Ectodermal cell (in vitro differentiated cells): ENCODE results near the gene ABCB6.

Experiments
- H3K27ac ChIP-seq: 2 replicates; pipeline ENCODE4 v1.7.0; 2013; ENCODE audit warnings: mild to moderate bottlenecking, low read depth, low read length; ENCODE audit not compliant: insufficient read depth, poor library complexity, severe bottlenecking
- H3K27me3 ChIP-seq: 2 replicates; pipeline ENCODE4 v1.7.0; 2013; ENCODE audit warnings: mild to moderate bottlenecking, low read length; ENCODE audit not compliant: insufficient read depth, control insufficient read depth, poor library complexity, severe bottlenecking
- H3K36me3 ChIP-seq: one replicate; pipeline ENCODE4 v1.7.0; 2013; ENCODE audit warnings: low read length; ENCODE audit not compliant: control insufficient read depth, insufficient read depth
- H3K4me1 ChIP-seq: one replicate; pipeline ENCODE4 v1.7.0; 2013; ENCODE audit warnings: low read length; ENCODE audit not compliant: control insufficient read depth, insufficient read depth
- H3K4me3 ChIP-seq: 2 replicates; pipeline ENCODE4 v1.7.0; 2013; ENCODE audit warnings: low read depth, low read length, control low read depth; ENCODE audit not compliant: insufficient read depth
- H3K9me3 ChIP-seq: 2 replicates; pipeline ENCODE4 v1.7.0; 2013; ENCODE audit warnings: mild to moderate bottlenecking, low read length, moderate library complexity; ENCODE audit not compliant: control insufficient read depth
- WGBS, 2 experiments: methylation state at CpG; one replicate each; pipeline ENCODE4 v1.1.7; 2013; ENCODE audit warnings: missing lambda C conversion rate in 2 of 2; 5-methylcytosine and 5-hydroxymethylcytosine counted together

ABCB6 gene

DNA sequence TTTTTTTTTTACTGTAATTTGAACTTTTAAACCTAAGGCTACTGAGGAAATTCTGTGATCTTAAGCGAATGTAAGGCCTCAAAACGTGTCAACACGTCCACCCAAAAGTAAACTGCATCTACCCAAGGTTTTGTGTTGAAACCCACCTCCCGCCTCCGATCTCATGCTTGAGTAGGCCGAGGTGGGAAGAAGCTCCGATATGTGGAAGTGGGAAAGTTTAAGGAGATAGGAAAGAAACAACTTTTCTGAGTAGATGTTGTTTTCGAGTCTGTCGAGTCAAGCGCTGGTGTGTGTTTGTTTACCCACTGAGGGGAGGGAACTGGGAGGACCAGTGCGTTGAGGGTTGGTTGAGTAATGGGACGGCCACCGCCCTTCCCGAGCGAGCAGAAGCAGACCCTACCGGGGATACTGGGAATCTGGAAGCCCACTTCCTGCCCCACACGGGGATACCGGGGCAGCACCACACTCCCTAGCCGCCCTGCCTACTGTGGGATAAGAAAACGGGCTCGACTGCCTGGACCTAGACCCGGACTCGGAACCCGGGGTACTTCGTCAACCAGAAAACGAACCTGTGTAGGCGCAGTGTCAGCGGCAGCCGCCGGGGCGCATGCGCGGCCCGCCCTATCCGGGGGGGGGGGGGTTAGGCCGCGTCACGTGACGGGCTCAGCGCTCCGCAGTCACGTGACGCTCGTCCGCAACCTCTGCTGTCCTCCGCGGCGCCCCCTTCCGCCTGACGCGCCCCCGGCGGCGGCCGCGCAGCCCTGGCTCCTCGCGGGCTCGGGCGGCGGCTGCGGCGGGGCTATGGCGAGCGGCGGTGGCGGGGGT is 41.0 kb downstream of the ABCB6 start, which contains the start of gene RETREG2:
Gene RETREG2, plus strand, starts transcription at position 724 of the 825 bp plus-strand sequence. Its CDS starts 78 bp downstream, at position 802.
- Histone ChIP-seq H3K27me3 (no peaks in the 10 kb centered on the region), H3K27ac (peak within 1 kb of the TSS; percentile 67), H3K36me3 (peaks cover 32% of the 10 kb centered on the region), H3K4me3 (peak within 1 kb of the TSS; percentile 88), H3K4me1 (peaks cover 15% of the 10 kb centered on the region), H3K9me3 (no peaks in the 10 kb centered on the region)
- WGBS, 2 experiments, result 0 to 1% methylated on average over 67 of the region's 67 CpGs

GRCh38 chr2:219176818-219177551 is 41.8 kb downstream of the ABCB6 start, which contains the start of gene CNPPD1:
Gene CNPPD1, minus strand, starts transcription at chr2:219176925. Its CDS starts 97 bp downstream, at chr2:219176828.
- peak within 1 kb of the TSS; percentile 88 for H3K4me3 ChIP-seq
- H3K27ac ChIP-seq, result peak within 1 kb of the TSS; percentile 67
- peaks cover 24% of the 10 kb centered on the region for H3K36me3 ChIP-seq
- H3K27me3 ChIP-seq, result no peaks in the 10 kb centered on the region
- H3K4me1 ChIP-seq, result peaks cover 15% of the 10 kb centered on the region
- no peaks in the 10 kb centered on the region for H3K9me3 ChIP-seq
- WGBS, 2 experiments, result 0 to 1% methylated on average over 67 to 69 of the region's 69 CpGs

DNA sequence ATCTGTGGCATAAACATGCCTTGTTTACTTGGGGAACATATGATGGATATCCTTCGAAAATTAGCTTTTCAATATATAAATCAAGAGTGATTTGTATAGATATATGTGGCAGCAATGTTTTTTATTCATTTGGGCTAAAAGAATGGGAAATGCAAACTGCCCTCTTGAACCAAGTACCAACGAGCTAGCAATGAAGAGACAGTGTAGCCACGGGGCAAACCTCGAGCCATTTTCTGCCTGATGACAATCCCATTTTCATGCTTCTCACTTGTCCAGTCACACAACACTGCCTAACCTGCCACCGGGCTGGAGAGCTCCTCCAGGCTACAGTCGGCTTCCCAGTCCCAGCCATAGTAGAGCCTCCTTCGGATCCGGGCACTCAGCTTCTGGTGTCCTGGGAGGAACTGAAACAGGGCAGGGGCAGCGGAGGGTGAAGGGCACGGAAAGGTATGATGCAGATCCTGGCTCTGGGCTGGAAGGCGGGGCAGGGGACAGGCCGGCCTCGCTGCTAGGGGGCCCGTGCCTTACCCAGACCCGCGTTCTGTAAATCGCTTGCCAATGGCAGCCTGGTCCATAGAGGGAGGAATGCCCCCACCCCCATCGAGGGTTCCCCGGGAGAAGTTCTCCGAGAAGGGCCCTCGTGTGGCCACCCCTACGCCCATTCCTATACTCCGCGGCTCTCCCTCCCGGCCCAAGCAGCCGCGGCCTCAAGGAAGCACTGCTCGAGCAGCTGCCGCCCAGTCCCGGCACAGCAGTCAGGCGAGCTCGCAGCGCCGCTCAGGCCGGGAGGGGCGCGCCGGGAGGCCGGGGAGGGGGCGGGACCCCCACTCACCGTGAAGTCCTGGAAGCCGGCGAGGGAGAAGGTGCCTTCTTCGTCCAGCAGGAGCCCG is 42.6 kb downstream of the ABCB6 start:
- peak overlapping the region; percentile 88 for H3K4me3 ChIP-seq
- H3K27me3 ChIP-seq, result no peaks in the 10 kb centered on the region
- H3K36me3 ChIP-seq, result peaks cover 16% of the 10 kb centered on the region
- no peaks in the 10 kb centered on the region for H3K9me3 ChIP-seq
- H3K4me1 ChIP-seq, result peaks cover 15% of the 10 kb centered on the region
- no peak overlapping the region for H3K27ac ChIP-seq
- 4 to 5% methylated on average over 45 of the region's 45 CpGs for WGBS, 2 experiments

GRCh38 chr2:219175486-219175885 is 43.3 kb downstream of the ABCB6 start:
- H3K4me1 ChIP-seq, result peaks cover 15% of the 10 kb centered on the region
- peaks cover 11% of the 10 kb centered on the region for H3K36me3 ChIP-seq
- no peaks in the 10 kb centered on the region for H3K27me3 ChIP-seq
- no peak overlapping the region for H3K27ac ChIP-seq
- WGBS, 2 experiments, result 90 to 91% methylated on average over 7 of the region's 7 CpGs
- no peaks in the 10 kb centered on the region for H3K9me3 ChIP-seq
- peak overlapping the region; percentile 88 for H3K4me3 ChIP-seq

DNA sequence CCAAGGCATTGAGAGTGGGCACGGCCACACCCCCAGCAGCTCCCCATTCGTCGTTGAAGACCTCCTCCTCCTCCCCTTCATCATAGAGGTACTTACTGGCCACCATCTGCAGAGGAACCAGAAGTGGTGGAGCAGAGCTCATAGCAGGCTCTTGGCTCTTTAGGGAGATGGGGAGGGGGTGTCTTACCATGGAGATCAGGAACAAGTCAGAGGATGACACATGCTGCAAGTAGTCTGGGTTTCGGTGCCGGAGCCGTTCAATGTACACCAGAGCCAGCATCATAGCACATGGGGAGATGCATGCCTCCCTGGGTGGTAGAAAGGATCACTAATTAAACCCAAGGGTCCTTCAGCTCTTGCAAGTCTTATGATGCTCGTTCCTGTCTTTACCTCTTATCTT is 44.0 kb downstream of the ABCB6 start:
- no peak overlapping the region for H3K4me3 ChIP-seq
- H3K27me3 ChIP-seq, result no peaks in the 10 kb centered on the region
- peaks cover 4% of the 10 kb centered on the region for H3K36me3 ChIP-seq
- peaks cover 15% of the 10 kb centered on the region for H3K4me1 ChIP-seq
- H3K27ac ChIP-seq, result no peak overlapping the region
- WGBS, 2 experiments, result 92 to 93% methylated on average over 7 of the region's 7 CpGs
- no peaks in the 10 kb centered on the region for H3K9me3 ChIP-seq

DNA sequence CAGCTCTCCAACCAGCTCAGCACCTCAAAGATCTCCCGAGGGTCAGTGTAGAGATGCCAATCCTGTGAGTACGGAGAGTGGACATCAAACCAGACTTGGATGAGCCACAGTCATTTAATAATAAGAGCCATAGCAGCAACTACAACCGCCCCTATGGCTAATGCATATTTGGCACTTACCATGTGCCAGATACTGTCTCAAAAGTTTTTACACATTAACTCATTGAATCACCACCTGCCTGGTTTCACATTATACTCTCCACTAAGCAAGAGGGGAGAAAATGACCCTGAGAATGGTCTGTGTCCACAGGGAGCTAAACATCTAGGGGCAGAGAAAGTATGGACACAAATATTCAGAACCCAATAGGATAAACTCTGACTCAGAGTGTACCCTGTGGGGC is 44.6 kb downstream of the ABCB6 start:
- 88 to 97% methylated on average over 3 of the region's 3 CpGs for WGBS, 2 experiments
- Histone ChIP-seq H3K27me3 (no peaks in the 10 kb centered on the region), H3K27ac (no peak overlapping the region)

GRCh38 chr2:219173176-219173575 is 45.6 kb downstream of the ABCB6 start:
- Histone ChIP-seq H3K27me3 (no peaks in the 10 kb centered on the region), H3K4me1 (peaks cover 6% of the 10 kb centered on the region), H3K4me3 (no peak overlapping the region), H3K9me3 (no peaks in the 10 kb centered on the region), H3K36me3 (no peaks in the 10 kb centered on the region), H3K27ac (no peak overlapping the region)
- WGBS, 2 experiments, result 93 to 95% methylated on average over 6 of the region's 6 CpGs

More for the DNA sequence above, 44.6 kb downstream of the ABCB6 start:
- Histone ChIP-seq H3K4me3 (no peak overlapping the region), H3K9me3 (no peaks in the 10 kb centered on the region), H3K36me3 (no peaks in the 10 kb centered on the region), H3K4me1 (peaks cover 12% of the 10 kb centered on the region)

- Histone ChIP-seq H3K27me3 (no peaks in the 10 kb centered on the region), H3K4me3 (no peak overlapping the region), H3K27ac (no peak overlapping the region), H3K36me3 (no peaks in the 10 kb centered on the region), H3K9me3 (no peaks in the 10 kb centered on the region), H3K4me1 (peaks cover 6% of the 10 kb centered on the region)
- WGBS, 2 experiments, result 90% methylated on average over 16 of the region's 16 CpGs
Measured at GRCh38 chr2:219172231-219173154, 46.3 kb downstream of the ABCB6 start.

DNA sequence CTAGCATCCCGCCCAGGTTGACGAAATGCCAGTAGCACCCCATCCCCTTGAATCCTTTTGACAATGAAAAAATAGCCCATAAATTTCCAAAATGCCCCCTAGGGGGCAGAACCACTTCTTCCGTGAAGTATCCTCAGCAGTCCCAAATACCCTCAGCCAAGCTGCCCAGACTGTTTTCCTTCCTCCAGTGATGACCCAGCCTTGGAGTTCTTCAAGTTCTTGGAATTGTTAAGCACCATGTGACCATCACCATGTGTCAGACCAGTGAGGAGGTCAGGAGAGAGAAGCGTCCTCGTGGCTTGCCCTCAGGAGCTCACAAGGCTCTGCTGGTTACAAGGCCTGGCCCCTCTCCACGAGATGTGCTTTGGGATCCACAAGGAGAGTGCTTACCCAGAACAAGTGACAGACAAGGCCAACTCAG is 47.5 kb downstream of the ABCB6 start:
- Histone ChIP-seq H3K27me3 (no peaks in the 10 kb centered on the region), H3K27ac (no peak overlapping the region), H3K9me3 (no peaks in the 10 kb centered on the region), H3K36me3 (no peaks in the 10 kb centered on the region), H3K4me3 (no peak overlapping the region), H3K4me1 (peaks cover 6% of the 10 kb centered on the region)
- WGBS, 2 experiments, result 63 to 65% methylated on average over 6 of the region's 6 CpGs
